ENCODE measurements around the gene PRKCA.

The PRKCA gene

GRCh38 chr17:66533572-66533971 lies 231.2 kb downstream of the PRKCA start:
- DNase-seq (ENCODE audit: low read depth) = no peak
- no peak overlapping the region for H3K4me3 ChIP-seq (ENCODE audit: low read length)
- TF ChIP-seq CTCF (conservative IDR thresholded peaks at IDR 0.05; ENCODE audit: low read depth, low read length) = no peak

DNA sequence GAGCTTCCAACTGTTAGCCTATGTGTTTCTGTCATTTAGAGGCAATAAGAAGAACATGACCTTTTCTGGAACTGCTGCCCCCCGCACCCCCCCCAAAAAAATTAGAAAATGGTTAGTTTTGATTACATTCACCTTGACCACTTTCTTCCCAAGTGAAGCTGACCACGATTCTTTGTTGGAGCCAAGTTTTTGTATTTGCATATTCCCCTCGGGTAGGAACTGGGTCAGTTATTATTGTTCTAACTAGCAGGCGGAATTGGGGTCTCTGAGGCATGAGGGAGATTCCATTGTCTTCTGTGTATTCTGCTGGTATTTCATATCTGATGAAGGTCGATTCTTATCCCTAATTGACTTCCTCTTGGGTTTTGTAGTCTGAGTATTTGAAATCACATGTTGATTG lies 231.6 kb downstream of the PRKCA start:
- no peak for TF ChIP-seq CTCF (conservative IDR thresholded peaks at IDR 0.05; ENCODE audit: low read depth, low read length)
- no peak for DNase-seq (ENCODE audit: low read depth)
- H3K4me3 ChIP-seq (ENCODE audit: low read length) = no peak overlapping the region

GRCh38 chr17:66535611-66536010 lies 233.2 kb downstream of the PRKCA start:
- DNase-seq (ENCODE audit: low read depth) = no peak
- H3K4me3 ChIP-seq (ENCODE audit: low read length) = no peak overlapping the region
- TF ChIP-seq CTCF (conservative IDR thresholded peaks at IDR 0.05; ENCODE audit: low read depth, low read length) = no peak

- no peak for DNase-seq (ENCODE audit: low read depth)
- TF ChIP-seq CTCF (conservative IDR thresholded peaks at IDR 0.05; ENCODE audit: low read depth, low read length) = no peak
- H3K4me3 ChIP-seq (ENCODE audit: low read length) = no peak overlapping the region
Measured at GRCh38 chr17:66537502-66537901, 235.1 kb downstream of the PRKCA start.

DNA sequence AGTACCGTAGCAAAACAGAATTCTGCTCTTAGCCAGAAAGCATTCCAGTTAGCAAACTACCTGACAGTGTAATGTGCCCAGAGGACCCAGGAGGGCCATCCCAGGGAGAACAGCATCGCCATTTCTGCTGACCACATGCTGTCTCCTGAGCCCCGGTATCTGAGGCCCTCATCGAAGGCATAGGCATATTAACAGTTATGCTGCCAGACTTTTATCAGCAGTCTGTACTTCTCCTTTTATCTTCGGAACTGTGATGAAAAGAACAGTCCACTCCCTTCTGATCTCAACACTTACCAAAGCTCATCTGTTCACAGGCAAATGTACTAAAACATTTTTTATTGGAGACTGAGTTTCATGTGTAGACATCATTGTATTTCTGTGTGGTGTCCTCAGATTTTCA lies 236.4 kb downstream of the PRKCA start:
- no peak for DNase-seq (ENCODE audit: low read depth)
- no peak for TF ChIP-seq CTCF (conservative IDR thresholded peaks at IDR 0.05; ENCODE audit: low read depth, low read length)
- H3K4me3 ChIP-seq (ENCODE audit: low read length) = no peak overlapping the region

DNA sequence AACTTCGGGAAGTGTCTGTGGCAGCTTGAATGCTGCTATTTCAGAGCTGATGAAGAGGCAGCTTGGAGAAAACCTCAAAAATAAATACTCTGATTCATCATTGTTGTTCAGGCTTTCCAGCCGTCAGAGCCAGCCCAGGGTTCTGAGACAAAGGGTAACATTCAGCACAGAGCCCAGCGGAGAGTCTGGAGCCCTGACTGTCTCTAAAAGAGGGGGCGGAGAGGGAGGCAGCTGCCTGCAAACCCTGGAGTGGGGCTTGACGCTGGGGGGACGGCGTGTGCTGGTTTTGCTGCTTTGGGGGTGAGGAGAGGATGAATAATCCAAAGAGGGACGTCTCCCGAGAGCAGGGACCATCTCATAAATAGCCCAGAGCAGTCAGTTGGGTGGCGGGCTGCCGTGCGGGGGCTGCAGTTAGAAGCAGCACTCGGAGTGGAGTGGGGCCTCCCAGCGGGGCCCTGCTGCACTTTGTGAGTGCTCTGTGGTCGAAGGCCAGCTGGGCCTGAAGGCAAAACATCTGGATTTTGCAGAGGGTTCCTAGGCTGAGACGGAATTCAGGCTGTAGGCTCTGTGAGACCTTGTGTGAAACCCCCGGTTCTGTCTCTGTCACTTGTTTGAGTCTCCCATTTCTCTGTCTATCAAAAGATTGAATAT lies 237.8 kb downstream of the PRKCA start:
- H3K4me3 ChIP-seq (ENCODE audit: low read length) = no peak overlapping the region
- peak; percentile 63 for DNase-seq (ENCODE audit: low read depth)

More for the DNA sequence above, 237.8 kb downstream of the PRKCA start:
- no peak for TF ChIP-seq CTCF (conservative IDR thresholded peaks at IDR 0.05; ENCODE audit: low read depth, low read length)

All from retinal pigment epithelial cell (primary cell).